GM12891 (cell line): Measurements from ENCODE around the gene PAFAH2.

ENCODE experiments used
- PAX5 ChIP-seq: IDR thresholded peaks from 2 replicates; pipeline ENCODE4 v1.6.1; 2011; ENCODE audit warnings: low read length, moderate library complexity, mild to moderate bottlenecking; ENCODE audit not compliant: insufficient read depth, severe bottlenecking
- POLR2A ChIP-seq: IDR thresholded peaks from 2 replicates; pipeline ENCODE4 v1.6.1; 2011; ENCODE audit warnings: low read depth, low read length, control low read depth
- POLR2AphosphoS5 ChIP-seq: IDR thresholded peaks from 2 replicates; pipeline ENCODE4 v1.6.1; 2011; ENCODE audit warnings: low read depth, low read length, control low read depth
- POU2F2 ChIP-seq: IDR thresholded peaks from 2 replicates; pipeline ENCODE4 v1.6.1; 2011; ENCODE audit warnings: low read depth, mild to moderate bottlenecking, control low read depth, low read length, moderate library complexity

GRCh38 chr1:25999041-25999800, 1.4 kb upstream of the PAFAH2 start:
- TF ChIP-seq POLR2A (no peak), POLR2AphosphoS5 (no peak), POU2F2 (no peak), PAX5 (no peak)
